Upper lobe of left lung (tissue), 4 donors: ENCODE results near the gene ADAM12.

Source experiments
- EP300 ChIP-seq, 4 donors: sonication (generic); formaldehyde crosslinking; IDR thresholded peaks; one replicate each; pipeline ENCODE4 v1.5.1; 2017; ENCODE audit warnings: antibody characterized with exemption in 4 of 4, control low read depth in 2 of 4
- POLR2A ChIP-seq, 4 donors: fragments of 450-650 bp; IDR thresholded peaks; one replicate each; pipeline ENCODE4 v1.5.1; 2016 to 2017; ENCODE audit warnings: antibody characterized with exemption in 4 of 4, mild to moderate bottlenecking in 2 of 4
- TF ChIP-seq, protein P1 (sequence below), 6 experiments: fragments of 450-650 bp in 4 of 6; fragments of 200-600 bp in 2 of 6; sonication (generic) in 2 of 6; IDR thresholded peaks; one replicate each; pipeline ENCODE4 v1.5.1; 2016 to 2019; ENCODE audit warnings: antibody characterized with exemption in 6 of 6

DNA sequence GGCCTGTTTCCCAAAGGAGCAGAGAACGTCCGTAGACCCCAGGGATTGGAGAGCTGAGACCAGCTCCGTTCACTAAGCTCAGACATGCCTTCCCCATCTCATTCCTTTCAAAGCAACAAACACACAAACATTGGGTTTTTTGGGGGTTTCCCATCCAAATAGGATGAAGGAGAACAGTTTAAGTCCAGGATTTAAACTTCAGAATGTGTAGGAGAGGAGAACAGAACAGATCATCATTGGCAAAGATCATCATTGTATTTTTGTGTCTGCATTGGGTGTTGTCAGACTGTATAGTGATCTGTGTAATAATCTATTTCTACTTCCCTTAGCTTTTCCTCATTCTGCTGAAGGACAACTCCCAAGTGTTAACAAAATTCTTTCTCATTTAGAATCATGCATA is 314.0 kb downstream of the ADAM12 start:
- TF ChIP-seq, protein P1, sequence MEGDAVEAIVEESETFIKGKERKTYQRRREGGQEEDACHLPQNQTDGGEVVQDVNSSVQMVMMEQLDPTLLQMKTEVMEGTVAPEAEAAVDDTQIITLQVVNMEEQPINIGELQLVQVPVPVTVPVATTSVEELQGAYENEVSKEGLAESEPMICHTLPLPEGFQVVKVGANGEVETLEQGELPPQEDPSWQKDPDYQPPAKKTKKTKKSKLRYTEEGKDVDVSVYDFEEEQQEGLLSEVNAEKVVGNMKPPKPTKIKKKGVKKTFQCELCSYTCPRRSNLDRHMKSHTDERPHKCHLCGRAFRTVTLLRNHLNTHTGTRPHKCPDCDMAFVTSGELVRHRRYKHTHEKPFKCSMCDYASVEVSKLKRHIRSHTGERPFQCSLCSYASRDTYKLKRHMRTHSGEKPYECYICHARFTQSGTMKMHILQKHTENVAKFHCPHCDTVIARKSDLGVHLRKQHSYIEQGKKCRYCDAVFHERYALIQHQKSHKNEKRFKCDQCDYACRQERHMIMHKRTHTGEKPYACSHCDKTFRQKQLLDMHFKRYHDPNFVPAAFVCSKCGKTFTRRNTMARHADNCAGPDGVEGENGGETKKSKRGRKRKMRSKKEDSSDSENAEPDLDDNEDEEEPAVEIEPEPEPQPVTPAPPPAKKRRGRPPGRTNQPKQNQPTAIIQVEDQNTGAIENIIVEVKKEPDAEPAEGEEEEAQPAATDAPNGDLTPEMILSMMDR (IDR thresholded peaks at IDR 0.05) = no peak
- TF ChIP-seq POLR2A (IDR thresholded peaks at IDR 0.05) = no peak
- TF ChIP-seq EP300 (IDR thresholded peaks at IDR 0.05) = no peak
